H1 (cell line): Measurements from ENCODE around the gene DKKL1.

Experiments
- CHD1 ChIP-seq: IDR thresholded peaks from 2 replicates; pipeline ENCODE4 v1.6.1; 2012; ENCODE audit warnings: low read depth, low read length, improper control_type of control experiment
- POLR2A ChIP-seq, 2 experiments: IDR thresholded peaks; 1 replicate in 1 of 2; 2 replicates in 1 of 2; pipeline ENCODE4 v1.6.1; 2011; ENCODE audit warnings: low read depth in 2 of 2, low read length in 2 of 2, mild to moderate bottlenecking in 2 of 2; ENCODE audit errors: control extremely low read depth in 1 of 2
- POLR2AphosphoS5 ChIP-seq: IDR thresholded peaks from 2 replicates; pipeline ENCODE4 v1.6.1; 2011; ENCODE audit warnings: low read depth, low read length
- RBBP5 ChIP-seq: IDR thresholded peaks from 2 replicates; pipeline ENCODE4 v1.7.1; 2012; ENCODE audit warnings: low read depth, mild to moderate bottlenecking, inconsistent platforms, low read length, moderate library complexity, borderline replicate concordance
- SP4 ChIP-seq: IDR thresholded peaks from 2 replicates; pipeline ENCODE4 v1.6.1; 2012; ENCODE audit warnings: low read length, inconsistent platforms
- TAF1 ChIP-seq: IDR thresholded peaks from 2 replicates; pipeline ENCODE4 v1.6.1; 2011; ENCODE audit warnings: mild to moderate bottlenecking, low read depth, low read length
- TF ChIP-seq, protein P1 (sequence below), 3 experiments: IDR thresholded peaks; 1 replicate in 2 of 3; 2 replicates in 1 of 3; pipeline versions ENCODE4 v1.5.1 to v1.6.1; 2011; ENCODE audit warnings: low read length in 3 of 3, mild to moderate bottlenecking in 3 of 3, inconsistent platforms in 2 of 3, low read depth in 1 of 3, moderate library complexity in 1 of 3; ENCODE audit not compliant: insufficient read depth in 1 of 3; ENCODE audit errors: control extremely low read depth in 1 of 3
- TF ChIP-seq, protein P2 (sequence below): IDR thresholded peaks from 2 replicates; pipeline ENCODE4 v1.6.1; 2012; ENCODE audit warnings: low read length, inconsistent platforms

DNA sequence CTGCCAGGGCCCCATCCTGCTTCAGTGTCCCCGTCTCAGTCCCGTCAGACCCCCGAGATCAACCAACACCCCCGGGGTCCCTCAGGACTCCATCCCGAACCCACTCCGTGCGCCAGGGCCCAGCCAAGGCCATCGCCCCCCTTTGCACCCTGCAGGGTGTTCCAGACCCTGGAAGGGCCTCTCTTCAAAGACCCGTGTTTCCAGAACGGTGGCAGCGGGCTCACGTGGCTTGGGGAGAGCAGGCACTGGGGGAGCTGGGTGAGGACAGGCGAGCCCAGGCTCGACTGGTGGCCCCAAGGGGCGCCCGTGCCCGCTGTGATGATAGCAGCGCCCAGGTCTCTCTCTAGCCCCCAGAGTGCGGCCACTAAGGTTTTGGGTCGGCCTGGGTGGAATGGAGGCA lies 25.7 kb downstream of the DKKL1 start:
- TF ChIP-seq, protein P1, sequence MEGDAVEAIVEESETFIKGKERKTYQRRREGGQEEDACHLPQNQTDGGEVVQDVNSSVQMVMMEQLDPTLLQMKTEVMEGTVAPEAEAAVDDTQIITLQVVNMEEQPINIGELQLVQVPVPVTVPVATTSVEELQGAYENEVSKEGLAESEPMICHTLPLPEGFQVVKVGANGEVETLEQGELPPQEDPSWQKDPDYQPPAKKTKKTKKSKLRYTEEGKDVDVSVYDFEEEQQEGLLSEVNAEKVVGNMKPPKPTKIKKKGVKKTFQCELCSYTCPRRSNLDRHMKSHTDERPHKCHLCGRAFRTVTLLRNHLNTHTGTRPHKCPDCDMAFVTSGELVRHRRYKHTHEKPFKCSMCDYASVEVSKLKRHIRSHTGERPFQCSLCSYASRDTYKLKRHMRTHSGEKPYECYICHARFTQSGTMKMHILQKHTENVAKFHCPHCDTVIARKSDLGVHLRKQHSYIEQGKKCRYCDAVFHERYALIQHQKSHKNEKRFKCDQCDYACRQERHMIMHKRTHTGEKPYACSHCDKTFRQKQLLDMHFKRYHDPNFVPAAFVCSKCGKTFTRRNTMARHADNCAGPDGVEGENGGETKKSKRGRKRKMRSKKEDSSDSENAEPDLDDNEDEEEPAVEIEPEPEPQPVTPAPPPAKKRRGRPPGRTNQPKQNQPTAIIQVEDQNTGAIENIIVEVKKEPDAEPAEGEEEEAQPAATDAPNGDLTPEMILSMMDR (IDR thresholded peaks at IDR 0.05; ENCODE audit: control extremely low read depth in 1 of 3, insufficient read depth in 1 of 3, low read depth in 1 of 3, low read length in 3 of 3): no peak
- no peak for TF ChIP-seq POLR2AphosphoS5
- no peak for TF ChIP-seq TAF1
- TF ChIP-seq POLR2A (IDR thresholded peaks at IDR 0.05; ENCODE audit: control extremely low read depth in 1 of 2, low read depth in 2 of 2, low read length in 2 of 2): no peak
- TF ChIP-seq RBBP5: no peak
- TF ChIP-seq CHD1: no peak
- TF ChIP-seq, protein P2, sequence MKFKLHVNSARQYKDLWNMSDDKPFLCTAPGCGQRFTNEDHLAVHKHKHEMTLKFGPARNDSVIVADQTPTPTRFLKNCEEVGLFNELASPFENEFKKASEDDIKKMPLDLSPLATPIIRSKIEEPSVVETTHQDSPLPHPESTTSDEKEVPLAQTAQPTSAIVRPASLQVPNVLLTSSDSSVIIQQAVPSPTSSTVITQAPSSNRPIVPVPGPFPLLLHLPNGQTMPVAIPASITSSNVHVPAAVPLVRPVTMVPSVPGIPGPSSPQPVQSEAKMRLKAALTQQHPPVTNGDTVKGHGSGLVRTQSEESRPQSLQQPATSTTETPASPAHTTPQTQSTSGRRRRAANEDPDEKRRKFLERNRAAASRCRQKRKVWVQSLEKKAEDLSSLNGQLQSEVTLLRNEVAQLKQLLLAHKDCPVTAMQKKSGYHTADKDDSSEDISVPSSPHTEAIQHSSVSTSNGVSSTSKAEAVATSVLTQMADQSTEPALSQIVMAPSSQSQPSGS: no peak
- TF ChIP-seq SP4: no peak
